Stimulated activated CD4-positive, alpha-beta T cell treated with anti-CD3 and anti-CD28 coated beads, Interleukin-1b, Interleukin-23, amount 100 ng/mL, for 4 hours (primary cell): ENCODE data around the gene OR51B2.
"Not testable (repeated sequence)": the region's sequence is repeated elsewhere in the genome, so short reads cannot be mapped to it uniquely, and the experiment has no call there.

Experiments
- DNase-seq, 2 donors: peaks; one replicate each; pipeline ENCODE4 v3.0.0-alpha.2; 2020; ENCODE audit warnings: low read depth in 2 of 2

Gene OR51B2

DNA sequence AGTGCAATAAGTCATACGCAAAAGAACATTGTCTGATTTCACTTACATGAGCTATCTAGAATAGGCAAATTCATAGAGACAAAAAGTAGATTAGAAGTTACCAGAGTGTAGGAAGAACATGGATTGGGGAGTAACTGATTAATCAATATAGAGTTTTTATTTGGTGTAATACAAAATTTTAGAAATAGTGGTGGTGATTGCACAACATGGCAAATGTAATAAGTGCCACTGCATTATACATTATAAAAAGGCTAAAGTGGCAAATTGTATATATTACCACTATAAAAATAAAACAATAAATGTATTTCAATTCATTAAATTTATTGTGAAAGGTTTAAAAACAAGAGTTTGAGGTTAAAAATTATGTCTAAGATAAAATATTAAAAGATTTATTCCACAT is 13.7 kb downstream of the OR51B2 start:
- no peak for DNase-seq

DNA sequence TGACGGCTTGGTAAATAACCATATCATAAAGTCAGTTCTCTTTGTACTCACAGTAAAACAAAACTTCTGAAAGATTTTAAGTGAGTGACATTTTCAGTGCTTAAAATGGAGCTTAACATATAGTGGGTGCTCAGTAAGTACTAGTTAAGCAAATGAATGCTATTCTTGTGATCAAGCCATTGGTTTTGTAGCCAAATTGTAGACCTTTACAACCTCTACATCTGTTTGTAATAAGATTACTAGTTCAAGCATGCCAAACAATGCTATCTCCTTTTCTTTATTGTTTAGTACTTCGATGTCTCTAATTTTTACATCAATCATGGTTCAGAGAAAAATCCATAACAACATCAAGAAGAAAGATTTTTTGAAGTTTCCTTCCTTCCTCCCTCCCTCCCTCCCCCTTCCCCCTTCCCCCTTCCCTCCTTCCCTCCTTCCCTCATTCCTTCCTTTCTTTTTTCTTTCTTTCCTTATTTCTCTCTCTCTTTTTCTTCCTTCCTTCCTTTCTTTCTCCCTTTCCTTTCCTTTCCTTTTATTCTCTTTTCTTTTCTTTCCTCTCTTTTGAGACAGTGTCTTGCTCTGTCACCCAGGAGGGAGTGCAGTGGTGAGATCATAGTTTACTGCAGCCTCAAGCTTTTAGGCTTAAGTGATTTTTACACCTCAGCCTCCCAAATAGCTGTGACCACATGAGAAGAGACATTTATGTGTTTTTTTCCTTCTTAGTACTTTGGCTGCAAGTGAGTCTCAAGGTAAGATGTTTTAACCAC is 16.7 kb downstream of the OR51B2 start:
- DNase-seq: no peak

DNA sequence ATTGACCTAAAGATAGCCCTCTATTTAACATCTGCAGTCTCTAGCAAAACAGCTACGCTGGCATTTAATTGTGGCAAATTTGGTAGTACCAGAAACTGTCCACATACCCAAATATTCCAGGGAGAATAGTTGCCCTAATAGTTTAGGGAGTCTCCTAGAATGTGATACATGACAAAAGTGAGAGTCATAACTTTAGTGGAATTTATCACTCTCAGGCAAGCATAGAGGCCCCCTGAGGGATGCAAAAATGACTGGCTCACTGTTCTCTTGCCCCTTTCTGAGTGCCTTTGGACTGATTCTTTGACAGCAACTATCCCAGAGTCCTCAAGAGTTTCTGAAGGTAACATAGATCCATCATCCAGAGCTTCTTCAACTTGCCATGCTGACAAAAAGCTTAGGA is 20.1 kb downstream of the OR51B2 start:
- DNase-seq: no peak

DNA sequence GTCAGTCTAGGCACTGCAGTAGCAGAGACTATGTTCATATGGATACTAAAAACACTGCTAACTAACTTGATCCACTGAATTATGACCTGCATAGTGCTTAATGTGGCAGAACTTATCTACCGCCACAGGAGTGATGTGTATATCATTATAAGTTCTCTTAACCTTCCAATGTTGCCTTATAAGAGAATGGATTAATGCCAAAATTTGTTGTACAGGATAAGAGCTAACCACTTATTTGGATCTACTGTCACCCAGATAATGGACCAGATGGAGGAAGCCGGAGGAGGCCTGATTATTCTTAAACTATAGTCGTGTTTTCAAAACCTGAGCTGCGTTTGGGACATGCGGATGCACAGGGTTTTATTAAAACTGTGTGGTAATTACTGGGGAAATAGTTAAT is 20.5 kb downstream of the OR51B2 start:
- DNase-seq: no peak

DNA sequence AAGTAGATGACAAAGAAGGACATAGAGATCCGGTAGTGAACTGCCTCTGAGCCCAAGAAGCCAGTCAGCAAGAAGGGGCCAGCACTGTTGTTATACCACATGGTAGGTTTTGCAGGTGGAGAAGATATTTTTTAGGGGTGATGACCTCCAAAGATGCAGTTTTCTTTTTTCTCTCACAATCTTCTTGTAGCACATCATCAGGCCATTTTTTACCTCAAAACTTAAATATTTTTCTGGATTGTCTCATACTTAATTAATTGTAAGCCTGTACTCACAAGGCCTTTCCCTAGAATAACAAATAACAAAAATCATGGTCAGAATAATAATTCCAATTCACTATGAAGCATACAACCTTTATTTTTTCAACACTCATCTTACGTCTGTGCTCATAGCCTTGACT is 22.3 kb downstream of the OR51B2 start, which contains the start of gene OR51B4:
Gene OR51B4, minus strand, starts transcription at position 101 of the 400 bp plus-strand sequence. Its CDS starts 0 bp downstream, at position 101.
- DNase-seq: no peak

DNA sequence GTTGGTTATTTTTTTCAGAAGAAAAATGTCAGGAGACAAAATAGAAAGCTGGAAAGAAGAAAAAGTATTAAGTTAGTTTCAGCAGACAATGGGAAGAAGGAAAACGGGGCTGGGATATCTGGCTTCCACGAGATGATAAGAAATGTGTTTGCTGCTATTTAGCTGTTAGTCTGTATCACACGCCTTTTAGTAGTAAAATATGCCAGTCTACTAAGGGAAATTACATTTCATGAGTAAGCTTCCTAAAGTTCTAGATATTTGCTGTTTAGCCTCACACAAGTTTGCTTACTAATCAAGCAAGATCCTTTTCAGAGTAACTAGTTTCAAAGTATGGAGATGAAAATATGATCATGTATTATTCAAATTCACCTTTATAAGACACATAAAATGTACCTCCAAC is 23.8 kb downstream of the OR51B2 start:
- no peak for DNase-seq

DNA sequence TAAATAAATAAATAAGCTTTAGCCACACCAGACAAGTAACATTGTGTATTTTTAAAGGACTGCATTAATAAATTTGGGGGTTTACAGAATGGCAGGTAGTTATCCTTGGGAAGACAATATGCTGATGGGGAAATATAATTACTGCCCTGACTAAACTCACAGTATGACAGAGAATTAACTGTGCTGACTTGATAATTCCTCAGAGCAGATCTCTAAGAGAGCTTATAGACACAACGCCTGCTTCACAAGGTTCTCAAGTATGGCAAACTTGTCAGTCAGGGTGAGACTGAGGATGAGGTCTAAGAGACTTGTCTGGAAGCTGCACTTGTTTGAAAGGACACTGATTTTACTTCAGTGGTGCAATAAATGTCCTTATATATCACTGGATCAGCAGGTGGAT is 25.6 kb downstream of the OR51B2 start:
- DNase-seq: no peak

DNA sequence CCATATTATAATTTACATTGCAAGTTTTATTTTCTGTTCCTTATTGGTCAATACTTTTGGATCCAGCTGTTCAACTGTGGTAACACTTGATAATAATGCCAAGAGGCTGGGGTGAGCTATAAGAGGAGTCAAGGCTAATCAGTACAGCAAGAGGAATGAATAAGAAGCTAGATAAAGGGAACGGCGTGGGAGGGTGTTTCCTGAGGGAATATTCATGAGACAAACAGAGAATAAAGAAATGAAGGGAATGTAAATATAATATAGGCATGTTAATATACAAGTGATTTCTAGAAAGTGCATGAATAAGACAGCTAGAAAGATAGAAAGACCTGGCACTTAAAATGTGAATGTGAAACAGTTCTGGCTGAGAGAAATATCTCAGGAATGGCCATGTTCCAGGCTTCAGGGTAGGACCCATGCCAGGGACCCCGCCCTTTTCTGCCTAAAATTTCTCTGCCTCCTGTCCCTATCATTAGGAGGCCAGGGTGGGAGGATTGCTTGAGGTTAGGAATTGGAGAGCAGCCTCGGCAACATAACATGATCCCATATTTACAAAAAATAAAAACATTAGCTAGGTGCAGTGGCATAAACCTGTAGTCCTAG is 26.3 kb downstream of the OR51B2 start:
- DNase-seq: no peak

DNA sequence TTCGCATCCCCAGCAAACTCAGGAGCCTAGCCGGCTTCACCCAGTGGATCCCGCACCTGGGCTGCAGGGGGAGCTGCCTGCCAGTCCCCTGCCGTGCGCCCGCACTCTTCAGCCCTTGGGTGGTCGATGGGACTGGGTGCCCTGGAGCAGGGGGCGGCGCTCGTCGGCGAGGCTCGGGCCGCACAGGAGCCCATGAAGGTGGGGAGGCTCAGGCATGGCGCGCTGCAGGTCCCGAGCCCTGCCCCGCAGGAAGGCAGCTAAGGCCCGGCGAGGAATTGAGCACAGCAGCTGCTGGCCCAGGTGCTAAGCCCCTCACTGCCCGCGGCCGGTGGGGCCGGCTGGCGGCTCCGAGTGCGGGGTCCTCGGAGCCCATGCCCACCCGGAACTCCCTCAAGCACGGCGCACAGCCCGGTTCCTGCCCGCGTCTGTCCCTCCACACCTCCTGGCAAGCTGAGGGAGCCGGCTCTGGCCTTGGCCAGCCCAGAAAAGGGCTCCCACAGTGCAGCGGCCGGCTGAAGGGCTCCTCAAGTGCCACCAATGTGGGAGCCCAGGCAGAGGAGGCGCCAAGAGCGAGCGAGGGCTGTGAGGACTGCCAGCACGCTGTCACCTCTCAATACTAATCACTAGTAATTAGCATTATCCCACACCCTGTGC is 29.6 kb downstream of the OR51B2 start:
- DNase-seq: not testable (repeated sequence)

DNA sequence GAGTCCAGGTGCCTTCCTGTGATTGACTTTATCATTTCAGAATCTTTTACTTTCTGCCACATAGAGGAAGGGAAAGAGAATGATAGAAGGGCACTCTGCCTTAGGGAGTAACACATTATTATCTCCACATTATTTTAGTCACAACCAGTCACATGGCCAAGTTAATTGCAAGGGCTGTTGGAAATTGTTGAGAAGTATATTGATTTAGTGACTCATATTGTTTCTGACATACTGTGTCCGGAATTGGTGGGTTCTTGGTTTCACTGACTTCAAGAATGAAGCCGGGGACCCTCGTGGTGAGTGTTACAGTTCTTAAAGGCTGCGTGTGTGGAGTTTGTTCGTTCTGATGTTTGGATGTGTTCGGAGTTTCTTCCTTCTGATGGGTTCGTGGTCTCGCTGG is 31.1 kb downstream of the OR51B2 start:
- DNase-seq: no peak

DNA sequence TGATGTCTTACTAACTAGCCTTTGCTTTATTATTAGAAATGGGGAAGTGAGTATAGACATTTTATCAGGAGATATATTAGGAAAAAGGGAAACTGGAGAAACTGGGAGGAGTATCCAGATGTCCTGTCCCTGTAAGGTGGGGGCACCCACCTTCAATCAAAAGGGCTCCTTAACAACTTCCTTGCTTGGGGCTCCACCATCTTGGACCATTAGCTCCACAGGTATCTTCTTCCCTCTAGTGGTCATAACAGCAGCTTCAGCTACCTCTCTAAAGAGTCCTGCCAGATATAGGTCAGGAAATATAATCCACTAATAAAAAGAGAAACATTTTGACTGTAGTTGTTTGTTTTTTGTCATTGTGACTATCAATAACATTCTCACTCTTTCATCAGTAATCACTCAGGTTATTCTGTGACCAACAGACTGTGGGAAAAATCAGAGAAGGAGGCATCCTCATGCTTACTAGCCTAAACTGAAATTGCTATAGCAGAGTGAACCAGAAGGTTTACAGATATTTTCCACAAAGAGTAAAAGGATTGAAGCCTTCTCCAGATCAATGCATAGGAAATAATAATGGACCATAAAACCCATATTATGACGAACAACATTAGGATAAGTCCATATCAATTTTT is 32.8 kb downstream of the OR51B2 start:
- no peak for DNase-seq

DNA sequence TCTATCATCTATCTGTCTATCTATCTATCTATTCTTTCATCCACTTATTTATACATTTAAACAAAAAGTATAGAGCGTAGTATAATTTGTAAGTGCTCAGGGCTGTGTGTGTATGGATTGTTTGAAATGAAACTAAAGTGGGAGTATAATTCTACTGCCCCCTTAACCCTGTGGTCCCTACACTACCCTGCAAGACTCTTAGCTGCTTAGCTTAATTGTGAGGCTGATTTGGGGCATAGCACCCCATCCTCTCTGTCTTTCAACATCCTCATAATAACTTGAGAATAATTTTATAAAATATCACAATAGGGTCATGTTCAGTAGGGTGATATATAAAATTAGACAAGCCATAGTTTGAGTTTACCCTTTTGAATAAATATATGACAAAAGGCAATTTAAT is 34.0 kb downstream of the OR51B2 start:
- no peak for DNase-seq

DNA sequence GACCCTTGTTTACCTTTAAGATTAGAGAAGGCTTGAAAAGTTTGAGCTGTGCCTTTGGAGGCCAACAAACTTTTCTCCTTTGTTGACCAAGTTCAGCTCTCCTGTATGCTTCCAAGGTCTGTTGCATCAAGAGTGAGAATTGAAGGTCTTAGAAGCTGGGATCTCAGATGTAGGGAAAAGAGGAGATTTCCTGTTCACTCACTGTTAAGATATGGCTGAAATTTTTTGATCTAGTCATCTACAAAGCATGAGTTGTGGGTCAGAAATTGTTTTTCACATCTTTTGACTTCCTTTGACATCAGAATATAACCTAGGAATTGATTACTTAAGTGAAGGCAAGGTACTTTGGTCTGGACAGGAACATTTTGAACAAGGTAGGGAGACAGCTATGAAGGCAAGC is 34.4 kb downstream of the OR51B2 start:
- no peak for DNase-seq

DNA sequence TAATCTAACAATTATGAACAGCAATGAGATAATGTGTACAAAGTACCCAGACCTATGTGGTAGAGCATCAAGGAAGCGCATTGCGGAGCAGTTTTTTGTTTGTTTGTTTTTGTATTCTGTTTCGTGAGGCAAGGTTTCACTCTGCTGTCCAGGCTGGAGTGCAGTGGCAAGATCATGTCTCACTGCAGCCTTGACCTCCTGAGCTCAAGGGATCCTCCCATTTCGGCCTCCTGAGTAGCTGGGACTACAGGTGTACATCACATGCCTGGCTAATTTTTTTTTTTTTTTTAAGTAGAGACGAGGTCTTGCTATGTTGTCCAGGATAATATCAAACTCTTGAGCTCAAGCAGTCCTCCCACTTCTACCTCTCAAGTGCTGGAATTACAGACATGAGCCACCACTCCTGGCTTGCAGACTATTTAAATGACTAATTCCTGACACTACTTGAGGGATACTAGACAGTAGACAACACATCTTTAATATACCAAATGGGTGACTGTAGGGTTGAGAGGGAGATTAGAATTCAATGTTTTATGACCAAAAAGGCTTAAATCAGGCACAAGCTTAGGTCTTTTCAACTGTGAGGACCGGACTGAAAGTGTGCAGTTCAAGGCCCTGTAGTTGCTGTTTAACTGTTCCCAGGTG is 35.1 kb downstream of the OR51B2 start:
- DNase-seq: no peak

DNA sequence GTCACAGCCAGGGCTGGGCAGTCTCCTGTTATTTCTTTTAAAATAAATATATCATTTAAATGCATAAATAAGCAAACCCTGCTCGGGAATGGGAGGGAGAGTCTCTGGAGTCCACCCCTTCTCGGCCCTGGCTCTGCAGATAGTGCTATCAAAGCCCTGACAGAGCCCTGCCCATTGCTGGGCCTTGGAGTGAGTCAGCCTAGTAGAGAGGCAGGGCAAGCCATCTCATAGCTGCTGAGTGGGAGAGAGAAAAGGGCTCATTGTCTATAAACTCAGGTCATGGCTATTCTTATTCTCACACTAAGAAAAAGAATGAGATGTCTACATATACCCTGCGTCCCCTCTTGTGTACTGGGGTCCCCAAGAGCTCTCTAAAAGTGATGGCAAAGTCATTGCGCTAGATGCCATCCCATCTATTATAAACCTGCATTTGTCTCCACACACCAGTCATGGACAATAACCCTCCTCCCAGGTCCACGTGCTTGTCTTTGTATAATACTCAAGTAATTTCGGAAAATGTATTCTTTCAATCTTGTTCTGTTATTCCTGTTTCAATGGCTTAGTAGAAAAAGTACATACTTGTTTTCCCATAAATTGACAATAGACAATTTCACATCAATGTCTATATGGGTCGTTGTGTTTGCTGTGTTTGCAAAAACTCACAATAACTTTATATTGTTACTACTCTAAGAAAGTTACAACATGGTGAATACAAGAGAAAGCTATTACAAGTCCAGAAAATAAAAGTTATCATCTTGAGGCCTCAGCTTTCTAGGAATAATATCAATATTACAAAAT is 35.8 kb downstream of the OR51B2 start:
- DNase-seq: no peak

DNA sequence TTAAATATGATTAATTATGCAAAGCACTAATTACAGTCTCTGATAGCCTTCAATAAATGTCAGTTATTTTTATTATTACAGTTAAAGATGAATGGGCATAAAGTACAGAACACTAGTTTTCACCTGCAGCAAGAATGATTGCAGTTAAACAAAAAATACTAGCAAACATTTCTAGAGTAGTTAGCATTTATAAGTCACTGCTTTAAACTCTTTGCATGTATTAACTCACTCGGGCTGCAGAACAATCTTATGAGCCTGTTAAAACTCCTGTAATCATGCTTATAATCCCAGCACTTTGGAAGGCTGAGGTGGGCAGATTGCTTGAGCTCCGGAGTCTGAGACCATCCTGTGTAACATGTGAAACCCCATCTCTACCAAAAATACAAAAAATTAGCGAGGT is 37.2 kb downstream of the OR51B2 start:
- no peak for DNase-seq

DNA sequence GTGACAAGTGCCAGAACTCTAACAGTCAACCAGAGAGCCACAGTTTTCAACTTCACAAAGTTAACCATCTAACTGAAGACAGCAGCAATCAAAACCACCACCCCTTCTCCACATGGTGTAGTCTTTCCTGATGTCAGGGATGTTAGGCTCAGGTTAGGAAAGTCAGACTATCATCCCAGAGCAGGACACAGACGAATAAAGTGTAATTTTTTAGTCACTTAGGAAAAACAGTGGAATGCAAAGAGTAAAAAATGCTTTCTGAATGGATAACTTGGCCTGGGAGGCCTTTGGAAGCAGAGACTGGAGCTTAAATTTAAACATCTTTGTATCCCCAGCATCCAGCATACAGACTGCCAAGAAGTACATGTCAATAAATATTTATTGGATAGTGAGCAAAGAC is 37.7 kb downstream of the OR51B2 start:
- no peak for DNase-seq

DNA sequence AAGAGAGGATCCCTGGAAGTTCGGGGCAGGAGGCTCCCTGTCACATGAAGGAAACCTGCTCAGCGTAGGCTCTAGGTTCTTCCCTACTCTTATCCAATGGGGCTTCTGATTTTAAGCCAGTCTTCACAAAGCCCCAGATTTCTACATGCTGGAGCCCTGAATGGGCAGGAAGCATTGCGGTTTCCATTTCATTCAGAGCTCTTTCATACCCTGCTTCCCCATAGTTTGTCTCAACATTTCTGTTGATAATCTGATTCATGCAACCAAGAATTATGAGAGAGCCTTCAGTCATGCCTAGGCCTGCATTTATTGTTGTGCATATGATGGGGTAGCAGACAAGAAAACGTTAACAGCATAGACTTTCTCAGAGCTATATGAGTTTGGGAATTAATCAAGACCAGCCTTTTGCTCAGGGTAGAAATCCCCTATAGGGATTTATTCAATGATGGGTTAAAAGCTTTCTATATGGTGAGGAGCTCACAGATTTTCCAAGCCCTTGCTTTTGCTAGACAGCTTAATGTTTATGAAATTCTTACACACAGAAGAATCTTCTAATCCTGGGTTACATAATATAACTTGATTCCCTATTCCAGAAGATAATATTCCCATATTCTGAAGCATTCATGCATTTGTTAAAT is 38.3 kb downstream of the OR51B2 start:
- no peak for DNase-seq

DNA sequence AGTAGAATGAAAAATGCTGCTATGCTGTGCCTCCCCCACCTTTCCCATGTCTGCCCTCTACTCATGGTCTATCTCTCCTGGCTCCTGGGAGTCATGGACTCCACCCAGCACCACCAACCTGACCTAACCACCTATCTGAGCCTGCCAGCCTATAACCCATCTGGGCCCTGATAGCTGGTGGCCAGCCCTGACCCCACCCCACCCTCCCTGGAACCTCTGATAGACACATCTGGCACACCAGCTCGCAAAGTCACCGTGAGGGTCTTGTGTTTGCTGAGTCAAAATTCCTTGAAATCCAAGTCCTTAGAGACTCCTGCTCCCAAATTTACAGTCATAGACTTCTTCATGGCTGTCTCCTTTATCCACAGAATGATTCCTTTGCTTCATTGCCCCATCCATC is 39.5 kb downstream of the OR51B2 start:
- DNase-seq: no peak

DNA sequence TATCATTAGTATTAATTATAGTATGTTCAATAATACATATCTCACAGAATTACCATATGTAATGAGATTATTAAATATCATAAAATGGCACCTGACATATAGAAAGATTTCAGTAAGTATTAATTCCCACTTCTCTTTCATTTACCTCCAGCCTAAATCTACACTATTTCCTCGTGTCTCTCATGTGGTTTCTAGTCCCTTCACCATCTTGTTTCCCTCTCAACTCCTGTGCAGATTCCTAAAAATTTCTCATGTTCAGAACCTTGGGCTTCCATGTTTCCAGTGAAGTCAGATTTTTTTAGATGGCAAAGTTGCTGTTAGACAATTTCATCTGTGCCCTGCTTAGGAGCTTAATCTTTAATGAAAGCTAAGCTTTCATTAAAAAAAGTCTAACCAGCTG is 40.2 kb downstream of the OR51B2 start:
- DNase-seq: no peak

DNA sequence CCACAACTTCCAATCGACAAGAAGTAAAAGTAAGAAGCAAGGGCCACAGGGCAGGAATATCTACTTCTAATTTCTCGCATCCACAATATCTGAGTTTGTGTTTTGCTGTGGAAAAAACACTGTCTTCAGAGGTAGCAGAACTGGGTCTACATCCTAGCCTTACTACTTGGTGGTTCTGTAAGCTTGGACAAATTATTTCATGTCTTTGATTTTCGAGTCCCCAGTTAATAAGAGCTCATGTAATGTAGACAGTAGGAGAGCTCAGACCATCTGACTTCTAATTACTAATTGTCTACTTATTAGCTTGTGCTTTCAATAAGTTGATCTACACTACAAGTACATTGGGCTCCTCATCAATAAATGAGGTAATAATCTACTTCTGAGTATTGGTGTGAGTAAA is 41.0 kb downstream of the OR51B2 start:
- DNase-seq: no peak
